Mesenchymal stem cell (in vitro differentiated cells and primary cell): ENCODE data around the gene TMEM109.

Source experiments
- DNase-seq: peaks from one replicate; pipeline ENCODE4 v3.0.0-alpha.2; 2013
- H2AFZ ChIP-seq: one replicate; pipeline ENCODE4 v1.6.1; 2013; ENCODE audit warnings: low read depth, mild to moderate bottlenecking, control low read depth, inconsistent platforms, low read length, moderate library complexity
- H2AK5ac ChIP-seq: 2 replicates; pipeline ENCODE4 v1.6.1; 2013; ENCODE audit warnings: low read length, moderate library complexity, mild to moderate bottlenecking, inconsistent platforms; ENCODE audit not compliant: severe bottlenecking
- H2BK120ac ChIP-seq: one replicate; pipeline ENCODE4 v1.6.1; 2013; ENCODE audit warnings: low read depth, mild to moderate bottlenecking, inconsistent platforms, low read length, moderate library complexity
- H2BK12ac ChIP-seq, 2 experiments: one replicate each; pipeline ENCODE4 v1.6.1; 2013; ENCODE audit warnings: inconsistent platforms in 2 of 2, low read length in 2 of 2, mild to moderate bottlenecking in 2 of 2, moderate library complexity in 2 of 2, control low read depth in 1 of 2
- H2BK15ac ChIP-seq: one replicate; pipeline ENCODE4 v1.6.1; 2013; ENCODE audit warnings: mild to moderate bottlenecking, low read depth, inconsistent platforms; ENCODE audit not compliant: poor library complexity, severe bottlenecking
- H2BK5ac ChIP-seq: 2 replicates; pipeline ENCODE4 v1.6.1; 2013; ENCODE audit warnings: low read depth, mild to moderate bottlenecking, low read length, control low read depth, inconsistent platforms; ENCODE audit not compliant: poor library complexity, severe bottlenecking
- H3K14ac ChIP-seq, 2 experiments: one replicate each; pipeline ENCODE4 v1.6.1; 2013; ENCODE audit warnings: inconsistent platforms in 2 of 2, low read length in 2 of 2, control low read depth in 1 of 2, mild to moderate bottlenecking in 1 of 2, moderate library complexity in 1 of 2
- H3K18ac ChIP-seq, 2 experiments: one replicate each; pipeline ENCODE4 v1.6.1; 2013; ENCODE audit warnings: inconsistent platforms in 2 of 2, low read length in 2 of 2, control low read depth in 1 of 2, low read depth in 1 of 2, mild to moderate bottlenecking in 1 of 2
- H3K23ac ChIP-seq, 2 experiments: one replicate each; pipeline ENCODE4 v1.6.1; 2013; ENCODE audit warnings: inconsistent platforms in 2 of 2, low read length in 2 of 2, mild to moderate bottlenecking in 2 of 2, moderate library complexity in 2 of 2, control low read depth in 1 of 2
- H3K27ac ChIP-seq: 2 replicates; pipeline ENCODE4 v1.5.1; 2013; ENCODE audit warnings: mild to moderate bottlenecking, moderate library complexity, low read length, control low read depth, inconsistent platforms; ENCODE audit not compliant: poor library complexity, severe bottlenecking
- H3K27me3 ChIP-seq, 2 experiments: 2 replicates each; pipeline versions ENCODE4 v1.6.1 to v1.7.0; 2013; ENCODE audit warnings: low read length in 2 of 2, mild to moderate bottlenecking in 2 of 2, moderate library complexity in 2 of 2, control low read depth in 1 of 2, inconsistent platforms in 1 of 2; ENCODE audit not compliant: control insufficient read depth in 1 of 2, insufficient read depth in 1 of 2
- H3K36me3 ChIP-seq, 2 experiments: 2 replicates each; pipeline versions ENCODE4 v1.6.1 to v1.7.0; 2013; ENCODE audit warnings: low read length in 2 of 2, control low read depth in 1 of 2, inconsistent platforms in 1 of 2, low read depth in 1 of 2, mild to moderate bottlenecking in 1 of 2; ENCODE audit not compliant: insufficient read depth in 2 of 2, control insufficient read depth in 1 of 2
- H3K4ac ChIP-seq, 2 experiments: one replicate each; pipeline ENCODE4 v1.6.1; 2013; ENCODE audit warnings: inconsistent platforms in 2 of 2, low read length in 2 of 2, mild to moderate bottlenecking in 2 of 2, moderate library complexity in 2 of 2, control low read depth in 1 of 2, low read depth in 1 of 2
- H3K4me1 ChIP-seq: 2 replicates; pipeline ENCODE4 v1.6.1; 2013; ENCODE audit warnings: low read depth, low read length, control low read depth; ENCODE audit not compliant: control insufficient read depth, insufficient read depth
- H3K4me2 ChIP-seq: 2 replicates; pipeline ENCODE4 v1.6.1; 2013; ENCODE audit warnings: low read length, mild to moderate bottlenecking, inconsistent platforms; ENCODE audit not compliant: poor library complexity, severe bottlenecking
- H3K4me3 ChIP-seq, 2 experiments: 2 replicates each; pipeline versions ENCODE4 v1.5.1 to v1.7.0; 2013; ENCODE audit warnings: low read length in 2 of 2, mild to moderate bottlenecking in 2 of 2, control low read depth in 1 of 2, low read depth in 1 of 2; ENCODE audit not compliant: insufficient read depth in 1 of 2
- H3K79me1 ChIP-seq: replicated peaks from 2 replicates; pipeline ENCODE4 v1.6.1; 2013; ENCODE audit warnings: mild to moderate bottlenecking, control low read depth, low read length, inconsistent platforms; ENCODE audit not compliant: poor library complexity, severe bottlenecking
- H3K9ac ChIP-seq: 2 replicates; pipeline ENCODE4 v1.7.0; 2013; ENCODE audit warnings: mild to moderate bottlenecking, low read length, moderate library complexity
- H3K9me3 ChIP-seq: 2 replicates; pipeline ENCODE4 v1.7.0; 2013; ENCODE audit warnings: mild to moderate bottlenecking, low read length; ENCODE audit not compliant: control insufficient read depth
- H4K8ac ChIP-seq: one replicate; pipeline ENCODE4 v1.6.1; 2013; ENCODE audit warnings: inconsistent platforms, mild to moderate bottlenecking, low read length, moderate library complexity
- H4K91ac ChIP-seq: one replicate; pipeline ENCODE4 v1.6.1; 2013; ENCODE audit warnings: mild to moderate bottlenecking, low read length, inconsistent platforms
- WGBS: methylation state at CpG from one replicate; pipeline ENCODE4 v1.1.7; 2013; ENCODE audit warnings: mixed read lengths; 5-methylcytosine and 5-hydroxymethylcytosine counted together

Gene TMEM109

DNA sequence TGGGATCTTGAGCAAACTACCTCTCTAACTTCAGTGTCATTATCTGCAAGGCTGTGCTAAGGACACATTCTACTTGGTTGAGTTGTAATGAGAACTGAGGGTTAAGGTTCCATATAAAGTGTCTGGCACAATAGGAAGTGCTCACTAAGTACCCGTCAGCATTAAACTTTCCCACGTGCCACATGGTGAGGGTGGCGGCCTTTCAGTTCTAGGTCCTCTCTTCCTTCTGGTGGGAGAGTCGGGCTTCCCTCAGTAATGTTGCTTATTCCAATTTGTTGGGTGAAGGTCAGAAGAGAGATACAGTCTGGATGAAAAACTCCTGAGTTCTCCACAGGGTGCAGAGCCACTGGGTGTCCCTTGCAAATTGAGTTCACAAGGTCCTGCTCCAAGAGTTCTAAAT is 52.9 kb downstream of the TMEM109 start:
- H2AFZ ChIP-seq, result no peak overlapping the region
- H2BK12ac ChIP-seq, result no peak overlapping the region
- H3K36me3 ChIP-seq, result no peaks in the 10 kb centered on the region
- H3K23ac ChIP-seq, result no peak overlapping the region
- H2BK5ac ChIP-seq, result no peak overlapping the region
- H3K4me2 ChIP-seq, result no peak overlapping the region
- H3K27ac ChIP-seq, result no peak overlapping the region
- H2BK15ac ChIP-seq, result no peak overlapping the region
- peaks cover 4% of the 10 kb centered on the region for H3K9me3 ChIP-seq
- H3K9ac ChIP-seq, result no peak overlapping the region
- H3K14ac ChIP-seq, result no peak overlapping the region
- no peaks in the 10 kb centered on the region for H3K79me1 ChIP-seq
- no peak overlapping the region for H2AK5ac ChIP-seq
- no peak overlapping the region for H3K4ac ChIP-seq
- H3K18ac ChIP-seq, result no peak overlapping the region
- peaks cover 7 to 30% of the 10 kb centered on the region in 2 experiments for H3K27me3 ChIP-seq
- H4K91ac ChIP-seq, result no peak overlapping the region
- no peak for DNase-seq
- H3K4me1 ChIP-seq, result peaks cover 1% of the 10 kb centered on the region
- H4K8ac ChIP-seq, result no peak overlapping the region
- 92% methylated on average over 4 of the region's 4 CpGs for WGBS
- H3K4me3 ChIP-seq, result no peak overlapping the region
- H2BK120ac ChIP-seq, result no peak overlapping the region

DNA sequence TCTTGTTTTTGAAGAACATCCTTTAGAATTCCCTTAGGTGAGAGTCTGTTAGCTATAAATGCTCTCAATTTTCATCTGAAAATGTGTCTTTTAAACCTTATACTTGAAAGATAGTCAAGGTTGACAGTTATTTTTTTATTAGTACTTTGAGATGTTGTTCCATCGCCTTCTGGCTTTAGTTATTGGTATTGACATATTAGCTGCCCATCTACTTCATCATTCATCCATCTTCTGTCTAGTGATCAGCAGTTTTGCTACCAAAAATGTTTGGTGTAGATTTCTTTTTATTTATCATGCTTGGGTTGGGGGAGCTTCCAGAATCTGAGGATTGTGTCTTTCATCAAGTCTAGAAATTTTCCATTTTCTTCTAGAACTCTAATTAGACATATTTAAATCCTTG is 54.3 kb downstream of the TMEM109 start:
- Histone ChIP-seq H3K23ac (no peak overlapping the region), H3K14ac (no peak overlapping the region), H4K8ac (no peak overlapping the region), H3K9me3 (peaks cover 4% of the 10 kb centered on the region), H3K4me3 (no peak overlapping the region), H3K18ac (no peak overlapping the region), H3K4me1 (peaks cover 1% of the 10 kb centered on the region), H3K79me1 (no peaks in the 10 kb centered on the region), H2BK15ac (no peak overlapping the region), H2AK5ac (no peak overlapping the region), H3K9ac (no peak overlapping the region), H3K27ac (no peak overlapping the region), H4K91ac (no peak overlapping the region), H2BK120ac (no peak overlapping the region), H3K27me3 (peaks cover 16 to 44% of the 10 kb centered on the region in 2 experiments), H3K4me2 (no peak overlapping the region), H2BK12ac (no peak overlapping the region), H2BK5ac (no peak overlapping the region), H2AFZ (no peak overlapping the region), H3K4ac (no peak overlapping the region), H3K36me3 (no peaks in the 10 kb centered on the region)
- DNase-seq, result no peak
- no CpG with 5 or more reads among the region's 1 CpG for WGBS

- Histone ChIP-seq H3K9ac (no peak overlapping the region), H2BK15ac (no peak overlapping the region), H3K27ac (no peak overlapping the region), H2AFZ (no peak overlapping the region), H3K18ac (no peak overlapping the region), H2AK5ac (no peak overlapping the region), H3K27me3 (peaks cover 16 to 45% of the 10 kb centered on the region in 2 experiments), H3K9me3 (peaks cover 4% of the 10 kb centered on the region), H4K91ac (no peak overlapping the region), H3K79me1 (no peaks in the 10 kb centered on the region), H4K8ac (no peak overlapping the region), H2BK5ac (no peak overlapping the region), H3K4ac (no peak overlapping the region), H2BK12ac (no peak overlapping the region), H3K23ac (no peak overlapping the region), H3K36me3 (no peaks in the 10 kb centered on the region), H2BK120ac (no peak overlapping the region), H3K4me3 (no peak overlapping the region), H3K4me1 (peaks cover 1% of the 10 kb centered on the region), H3K4me2 (no peak overlapping the region), H3K14ac (peak overlapping the region in 1 of 2 experiments; percentile 65)
- DNase-seq, result peak; percentile 39
- 35% methylated on average over 5 of the region's 9 CpGs for WGBS
Observed at GRCh38 chr11:60970369-60970774, 56.4 kb downstream of the TMEM109 start.

DNA sequence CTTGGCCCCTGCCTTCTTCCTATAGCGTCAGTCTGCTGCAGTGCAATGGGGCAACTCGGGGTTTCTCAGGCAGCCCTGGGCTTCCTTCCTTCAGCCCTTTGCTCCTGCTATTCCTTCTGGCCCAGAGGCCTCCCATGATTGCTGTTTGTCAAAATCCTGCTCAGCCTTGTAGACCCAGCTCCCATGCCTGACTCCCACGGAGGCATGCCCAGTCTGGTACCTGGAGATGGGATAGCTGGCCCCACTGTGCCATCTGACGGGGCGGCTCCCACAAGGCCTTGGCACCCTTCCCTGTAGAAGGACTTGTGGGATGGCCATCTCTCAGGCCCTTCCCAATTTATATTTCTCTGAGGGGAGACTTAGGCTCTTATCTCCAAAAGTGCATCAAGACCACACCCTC is 56.9 kb downstream of the TMEM109 start:
- no peaks in the 10 kb centered on the region for H3K79me1 ChIP-seq
- H3K14ac ChIP-seq, result no peak overlapping the region
- no peak overlapping the region for H2AFZ ChIP-seq
- no peak overlapping the region for H3K4ac ChIP-seq
- no peak overlapping the region for H3K27ac ChIP-seq
- no peak overlapping the region for H2BK120ac ChIP-seq
- peaks cover 16 to 41% of the 10 kb centered on the region in 2 experiments for H3K27me3 ChIP-seq
- DNase-seq, result no peak
- H3K4me2 ChIP-seq, result no peak overlapping the region
- H3K9me3 ChIP-seq, result peaks cover 4% of the 10 kb centered on the region
- no peak overlapping the region for H3K23ac ChIP-seq
- no peak overlapping the region for H3K4me3 ChIP-seq
- no peak overlapping the region for H3K9ac ChIP-seq
- no peak overlapping the region for H2BK12ac ChIP-seq
- no peak overlapping the region for H4K8ac ChIP-seq
- 84% methylated on average over 5 of the region's 5 CpGs for WGBS
- H2BK15ac ChIP-seq, result no peak overlapping the region
- H3K36me3 ChIP-seq, result no peaks in the 10 kb centered on the region
- H4K91ac ChIP-seq, result no peak overlapping the region
- H3K18ac ChIP-seq, result no peak overlapping the region
- H2AK5ac ChIP-seq, result no peak overlapping the region
- no peak overlapping the region for H2BK5ac ChIP-seq
- H3K4me1 ChIP-seq, result peaks cover 1% of the 10 kb centered on the region
